Measurements from ENCODE around the gene STK24.

Gene STK24

DNA sequence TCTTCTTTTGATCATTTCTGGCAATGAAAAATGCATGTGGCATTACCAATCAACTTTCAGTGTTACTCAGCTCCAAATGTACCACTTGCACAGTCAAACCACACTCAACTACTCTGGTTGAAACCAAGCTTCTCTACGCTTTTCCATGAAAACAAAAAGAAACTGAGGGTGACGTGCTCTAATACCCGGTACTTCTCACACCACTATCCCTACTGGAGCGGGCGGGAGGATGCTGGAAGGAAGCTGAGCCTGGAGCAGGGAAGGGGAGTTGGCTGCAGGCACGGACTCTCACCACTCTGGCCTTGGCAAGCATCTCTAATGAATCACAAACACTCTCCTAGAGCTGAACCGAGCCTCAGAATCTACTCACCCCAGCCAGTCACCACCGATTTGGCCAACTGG lies 48.2 kb downstream of the STK24 start:
- no peak for DNase-seq

DNA sequence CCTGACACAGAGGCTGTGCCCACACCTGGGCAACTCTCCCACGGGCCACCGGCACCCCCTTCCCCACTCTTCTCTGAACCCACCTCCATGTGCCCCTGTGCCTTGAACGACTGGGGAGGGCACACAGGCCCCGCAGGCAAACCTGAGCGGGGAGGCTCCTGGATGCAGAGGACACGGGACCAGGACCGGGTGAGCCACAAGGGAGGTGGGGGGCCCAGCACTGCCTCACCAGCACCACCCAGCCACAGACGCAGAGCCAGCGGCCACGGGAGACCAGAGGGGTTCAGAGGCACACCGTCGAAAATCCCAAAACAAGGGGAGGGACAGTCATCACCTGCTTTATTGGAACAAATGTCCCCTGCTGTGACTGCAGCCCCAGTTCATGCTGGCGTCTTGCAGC lies 49.4 kb downstream of the STK24 start:
- no peak for DNase-seq

DNA sequence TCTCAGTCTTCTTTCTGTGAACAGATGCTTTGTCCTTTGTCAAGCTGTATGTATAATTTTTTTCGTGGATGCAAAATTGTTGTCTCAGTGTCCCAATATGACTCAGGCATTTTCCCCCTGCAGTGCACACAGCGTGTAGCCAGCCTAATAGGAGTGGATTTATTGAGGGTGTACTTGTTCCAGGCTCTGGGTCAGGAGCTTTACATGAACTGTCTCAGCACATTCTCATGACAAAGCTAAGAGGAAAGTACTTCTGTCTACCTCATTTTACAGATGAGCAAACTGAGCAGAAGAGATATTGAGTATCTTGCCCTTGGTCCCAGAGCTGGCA lies 50.8 kb downstream of the STK24 start:
- no peak for DNase-seq

DNA sequence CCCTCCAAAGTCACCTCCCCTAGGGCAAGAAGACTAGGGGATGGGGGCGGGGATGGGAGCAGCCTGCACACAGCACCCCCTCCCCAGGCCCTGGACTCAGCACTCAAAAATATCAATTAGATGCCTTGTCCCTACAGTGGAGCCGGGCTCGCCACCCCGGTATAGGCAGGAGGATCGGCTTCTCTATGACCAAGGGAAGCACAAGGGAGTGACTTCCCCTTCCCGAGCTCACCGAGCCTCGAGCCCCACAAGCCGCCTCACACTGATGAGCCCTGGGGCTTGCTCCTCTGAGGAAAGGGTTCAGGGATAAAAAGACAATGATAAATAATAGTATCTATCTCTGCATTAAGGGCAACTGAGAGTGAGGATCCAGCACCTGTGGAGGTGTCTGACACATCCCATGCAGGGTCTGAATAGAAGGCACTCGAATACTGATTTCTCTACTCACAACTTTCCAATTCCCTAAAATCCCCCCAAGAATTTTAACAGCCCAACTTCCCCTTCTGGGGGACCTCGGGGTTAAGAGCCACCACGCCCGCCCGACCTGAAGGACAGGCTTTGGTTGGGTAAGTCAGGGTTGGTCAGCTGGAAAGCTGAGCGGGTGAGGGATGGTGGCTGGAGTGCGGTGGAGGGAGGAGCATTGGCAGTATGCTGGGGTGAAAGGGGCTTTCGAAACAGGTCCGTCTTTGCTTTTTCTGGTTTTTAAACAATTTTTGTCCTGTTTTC lies 51.3 kb downstream of the STK24 start:
- DNase-seq, result no peak

DNA sequence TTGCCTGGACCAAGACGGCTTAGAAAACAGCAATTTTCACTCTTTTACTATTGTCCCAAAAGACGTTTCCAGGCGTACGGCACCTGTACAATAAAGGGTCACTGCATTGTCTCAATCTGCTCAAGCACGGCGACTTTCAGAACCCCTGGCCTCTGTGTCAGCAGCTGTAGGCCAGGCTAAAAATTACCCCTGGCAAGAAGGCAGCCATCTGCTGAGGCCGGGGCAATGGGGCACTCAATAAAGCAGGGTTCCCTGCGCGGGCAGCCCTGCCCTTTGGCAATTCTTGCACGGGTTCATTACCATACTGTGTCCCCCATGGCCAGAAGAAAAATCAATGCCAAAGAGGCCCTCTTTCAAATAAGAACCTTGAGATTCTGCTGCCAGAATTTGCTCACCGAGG lies 52.1 kb downstream of the STK24 start:
- no peak for DNase-seq

DNA sequence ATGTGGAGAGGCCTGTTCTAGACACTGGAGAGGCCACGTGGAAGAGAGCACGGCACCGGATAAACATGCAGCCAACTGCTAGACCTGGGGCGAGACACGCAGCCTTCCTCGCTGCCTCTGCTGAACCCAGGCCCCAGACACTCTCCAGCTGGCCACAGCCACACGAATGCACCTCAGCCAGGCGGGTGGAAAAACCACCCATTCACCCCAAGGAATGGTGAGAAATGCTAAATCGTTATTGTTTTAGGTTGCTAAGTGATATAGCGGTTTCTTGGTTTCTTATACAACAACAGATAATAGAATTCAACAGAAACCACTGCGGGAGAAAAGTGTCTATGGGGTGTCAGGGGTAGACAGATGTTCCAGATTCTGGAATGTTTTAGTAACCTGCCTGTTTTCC lies 52.5 kb downstream of the STK24 start:
- no peak for DNase-seq

DNA sequence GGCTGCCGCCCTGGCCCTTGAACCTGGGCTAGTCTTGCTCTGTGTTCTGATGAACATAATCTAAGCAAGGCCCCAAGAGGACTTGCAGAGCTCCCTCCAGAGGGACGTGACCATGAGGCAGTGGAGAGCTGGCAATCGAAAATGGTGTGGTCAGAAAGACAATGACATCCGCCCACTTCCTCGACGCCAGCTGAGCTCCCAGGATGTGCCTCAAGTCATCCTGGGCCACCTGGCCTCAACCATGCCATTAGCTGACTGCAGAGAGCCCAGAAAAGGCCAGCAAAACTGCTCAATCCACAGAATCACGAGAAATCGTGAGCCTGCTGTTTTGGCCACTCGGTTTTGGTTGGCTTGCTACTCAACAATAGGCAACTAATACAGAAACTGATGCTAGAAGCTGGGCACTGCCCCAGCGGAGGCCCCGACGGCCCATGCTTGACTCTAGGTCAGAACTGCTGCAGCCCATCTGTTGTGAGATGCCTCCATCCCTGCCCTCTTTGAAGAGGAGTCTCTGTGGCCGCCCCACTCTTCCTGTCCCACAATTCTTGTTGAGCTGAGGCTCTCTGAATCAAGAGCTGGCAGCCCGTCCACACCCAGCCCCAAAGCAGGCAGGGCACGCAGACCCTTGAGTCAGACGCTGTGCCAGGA lies 53.3 kb downstream of the STK24 start:
- no peak for DNase-seq

DNA sequence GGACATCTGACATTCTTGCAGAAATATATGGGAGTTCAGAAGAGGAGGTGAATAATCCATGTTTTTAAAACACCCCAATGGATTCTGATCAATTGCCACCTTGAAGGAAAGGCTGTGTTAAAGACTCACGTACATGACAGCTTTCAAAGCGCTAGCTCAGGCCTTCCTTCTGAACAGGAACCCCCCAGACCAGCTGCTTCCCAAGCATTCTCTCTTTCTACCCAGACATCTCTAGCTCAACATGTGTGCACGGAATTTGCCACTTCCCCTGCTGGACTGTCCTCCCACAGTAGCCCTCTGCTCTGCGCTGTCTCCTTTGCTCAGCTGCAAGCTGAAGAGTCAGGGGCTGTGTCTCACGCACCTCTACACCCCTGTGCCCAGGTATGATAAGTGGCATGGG lies 54.5 kb downstream of the STK24 start:
- no peak for DNase-seq

DNA sequence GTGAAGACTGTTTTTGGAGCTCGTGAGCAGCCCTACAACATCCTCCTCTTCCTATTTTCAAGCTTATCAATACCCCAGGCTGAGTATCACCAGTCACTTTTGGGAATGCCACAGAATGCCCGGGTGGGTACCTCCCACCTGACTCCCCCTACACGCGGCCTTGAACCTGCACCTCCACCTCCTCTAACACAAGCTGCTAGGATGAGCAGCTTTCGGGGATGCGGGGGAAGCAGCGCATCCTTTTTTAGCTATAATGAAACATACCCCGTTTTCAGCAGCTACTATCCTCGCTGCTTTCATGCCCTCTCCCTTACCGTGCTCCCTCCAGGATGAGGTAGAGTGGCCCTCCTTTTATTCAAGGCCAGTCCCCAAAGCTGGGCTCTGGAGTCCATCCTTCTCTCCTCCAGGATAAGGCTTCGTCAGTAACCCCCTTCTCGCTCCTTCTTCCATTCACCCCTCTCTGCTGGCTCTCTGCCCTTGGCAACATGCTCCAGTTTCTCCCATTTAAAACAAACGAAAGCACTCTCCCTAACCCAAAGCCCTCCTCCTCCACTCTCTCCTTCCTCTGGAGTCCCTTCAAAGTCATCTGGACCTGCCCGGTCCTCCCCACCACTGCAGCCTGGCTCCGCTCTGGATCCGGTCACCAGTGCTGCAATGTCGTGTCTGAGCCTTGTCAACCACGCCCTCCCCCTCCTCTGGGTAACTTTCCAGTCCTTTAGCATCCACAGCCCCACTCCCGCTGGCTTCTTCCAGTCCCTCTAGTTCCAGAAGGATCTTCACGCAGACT lies 55.3 kb downstream of the STK24 start:
- DNase-seq, result no peak

DNA sequence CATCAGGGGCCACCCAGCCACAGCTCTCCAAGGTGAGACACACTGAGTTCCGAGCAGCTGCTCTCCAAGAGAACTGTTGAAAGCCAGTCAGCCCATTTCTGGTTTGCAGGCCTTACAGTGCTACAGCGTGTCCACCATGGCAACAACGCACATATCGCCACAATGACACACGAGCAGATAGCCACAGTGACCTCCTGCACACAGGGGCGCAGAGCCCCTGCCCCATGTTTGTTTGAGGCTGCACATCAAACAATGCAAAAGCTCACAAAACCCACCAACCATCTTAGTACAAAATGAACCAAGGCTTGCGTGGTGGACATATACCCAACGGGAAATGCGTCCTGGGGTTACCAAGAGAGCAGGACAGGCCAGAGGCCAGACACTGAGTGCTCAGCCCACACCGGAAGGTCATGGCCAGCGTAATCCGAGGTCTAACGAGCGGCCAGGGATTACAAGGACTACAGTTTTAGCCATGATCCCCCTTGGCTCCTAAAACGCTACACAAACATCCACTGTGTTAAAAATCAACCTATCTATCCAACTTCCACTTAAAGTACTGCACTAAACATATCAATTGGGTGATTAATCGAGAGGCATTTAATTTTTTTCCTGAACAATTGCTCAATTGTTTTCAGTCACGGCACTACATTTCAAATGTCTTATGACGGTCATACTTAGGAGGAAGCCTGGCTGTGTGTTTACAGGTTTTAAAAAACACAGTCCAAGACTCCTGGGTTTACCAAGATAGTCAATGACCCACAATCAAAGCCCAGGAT lies 56.0 kb downstream of the STK24 start:
- no peak for DNase-seq

DNA sequence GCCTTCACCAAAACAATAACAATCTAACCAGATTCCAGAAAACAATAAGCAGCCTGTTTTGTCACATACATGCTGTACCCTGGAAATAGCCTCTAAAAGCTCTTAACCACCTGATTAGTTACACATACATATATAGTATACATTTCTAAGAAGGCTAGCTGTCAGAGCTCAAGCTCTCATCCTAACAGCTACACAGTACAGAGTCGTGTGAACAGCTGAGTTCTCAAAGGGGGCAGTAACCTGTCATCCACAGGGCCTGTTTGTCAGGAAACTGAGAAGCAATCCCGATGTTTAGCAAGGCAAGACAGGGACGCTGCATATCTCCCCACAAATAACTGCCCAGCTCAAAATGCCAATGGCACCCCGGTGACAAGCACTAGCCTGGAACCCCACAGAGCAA lies 56.9 kb downstream of the STK24 start:
- no peak for DNase-seq

DNA sequence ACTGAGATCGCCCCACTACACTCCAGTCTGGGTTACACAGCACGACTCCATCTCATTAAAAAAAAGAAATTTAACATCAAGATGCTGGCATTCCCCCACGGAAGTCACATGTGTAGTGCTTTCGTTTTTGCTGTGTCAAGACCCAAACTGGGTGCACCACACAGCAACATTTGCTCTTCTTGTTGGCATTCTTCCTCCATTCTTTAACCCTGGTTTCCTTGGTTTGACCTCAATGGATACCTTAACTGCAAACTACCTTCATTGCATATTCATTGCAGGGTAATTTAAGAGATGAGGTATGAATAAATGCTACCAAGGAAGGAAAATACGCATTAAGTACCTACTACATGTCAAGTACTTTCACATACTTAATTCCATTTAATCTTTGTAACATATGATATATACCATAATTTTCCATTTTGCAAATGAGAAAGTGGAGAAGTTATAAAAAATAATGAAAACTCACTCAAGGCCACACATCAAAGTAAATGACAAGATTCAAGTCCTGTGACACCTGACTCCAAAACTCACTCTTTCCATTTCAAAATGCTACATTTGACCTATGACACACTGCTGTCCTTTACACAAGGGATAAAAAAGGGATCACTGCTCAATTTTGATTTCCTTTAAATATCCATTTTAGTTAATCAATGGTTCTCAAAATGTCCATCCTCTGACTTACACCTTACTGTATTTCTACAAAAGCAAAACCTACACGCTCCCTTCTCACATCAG lies 59.2 kb downstream of the STK24 start:
- no peak for DNase-seq

DNA sequence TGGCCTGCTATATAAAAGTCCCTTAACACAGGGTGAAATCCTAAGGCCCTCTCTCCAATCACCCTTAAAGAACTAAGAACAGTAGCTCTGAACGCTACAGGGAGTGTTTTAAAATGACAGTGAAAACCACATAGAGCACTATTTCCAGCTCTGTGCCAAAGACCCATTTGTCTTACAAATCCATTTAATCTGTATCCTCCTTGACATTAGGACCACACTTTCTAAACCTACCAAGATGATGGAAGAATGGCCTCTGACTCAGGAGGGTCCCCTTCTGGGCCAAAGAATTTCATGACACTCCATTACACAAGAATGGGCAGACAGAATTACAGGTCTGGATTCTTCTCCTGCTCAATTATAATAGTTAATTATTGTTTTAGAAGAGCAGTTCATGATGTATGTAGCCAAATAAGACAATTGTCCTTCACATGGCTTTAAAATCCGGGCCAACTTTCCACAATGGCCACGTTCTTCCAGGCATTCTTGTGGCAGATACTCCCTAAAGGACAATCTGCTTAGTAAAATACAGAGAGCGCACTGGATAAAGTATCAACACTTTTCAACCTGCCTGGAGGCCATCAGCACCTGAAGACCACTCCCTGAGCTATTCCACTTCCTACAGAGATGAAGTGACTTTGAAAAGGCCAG lies 61.0 kb downstream of the STK24 start:
- DNase-seq, result no peak

DNA sequence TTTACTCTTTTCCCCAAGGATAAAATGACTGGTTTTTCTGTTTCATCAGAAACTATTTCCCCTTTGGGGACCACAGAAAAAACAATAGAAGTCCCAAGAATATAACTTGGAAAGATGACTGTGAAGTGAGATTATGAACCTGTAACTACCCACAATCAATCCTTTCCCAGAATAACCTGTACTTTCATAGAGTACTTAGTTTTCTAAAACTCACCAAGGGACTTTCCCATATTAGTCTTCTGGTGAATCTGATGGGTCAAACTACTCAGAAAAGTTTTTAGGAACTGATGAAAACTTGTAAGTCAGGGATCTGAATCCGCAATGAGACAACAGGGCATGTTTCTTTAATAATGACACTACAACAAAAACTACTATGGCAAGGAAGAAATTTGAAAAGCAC lies 62.6 kb downstream of the STK24 start:
- DNase-seq, result no peak

DNA sequence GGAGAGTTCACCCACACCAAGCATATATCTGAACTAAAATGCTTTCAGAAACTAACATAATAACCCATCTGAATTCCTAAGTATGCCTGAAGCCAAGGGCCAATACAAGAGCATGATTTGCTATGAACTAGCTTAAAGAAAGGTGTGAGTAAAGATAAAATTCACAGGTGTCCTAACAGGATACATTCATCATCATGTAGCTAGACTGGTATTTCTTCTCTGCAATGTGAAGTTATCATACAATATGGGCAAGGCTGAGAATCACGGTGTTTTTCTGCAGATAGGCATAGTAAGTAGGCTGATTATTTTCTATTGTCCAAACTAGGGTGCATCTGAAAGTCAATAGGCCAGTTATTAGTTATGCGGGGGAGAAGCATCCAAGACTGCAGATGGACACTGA lies 63.1 kb downstream of the STK24 start:
- no peak for DNase-seq

DNA sequence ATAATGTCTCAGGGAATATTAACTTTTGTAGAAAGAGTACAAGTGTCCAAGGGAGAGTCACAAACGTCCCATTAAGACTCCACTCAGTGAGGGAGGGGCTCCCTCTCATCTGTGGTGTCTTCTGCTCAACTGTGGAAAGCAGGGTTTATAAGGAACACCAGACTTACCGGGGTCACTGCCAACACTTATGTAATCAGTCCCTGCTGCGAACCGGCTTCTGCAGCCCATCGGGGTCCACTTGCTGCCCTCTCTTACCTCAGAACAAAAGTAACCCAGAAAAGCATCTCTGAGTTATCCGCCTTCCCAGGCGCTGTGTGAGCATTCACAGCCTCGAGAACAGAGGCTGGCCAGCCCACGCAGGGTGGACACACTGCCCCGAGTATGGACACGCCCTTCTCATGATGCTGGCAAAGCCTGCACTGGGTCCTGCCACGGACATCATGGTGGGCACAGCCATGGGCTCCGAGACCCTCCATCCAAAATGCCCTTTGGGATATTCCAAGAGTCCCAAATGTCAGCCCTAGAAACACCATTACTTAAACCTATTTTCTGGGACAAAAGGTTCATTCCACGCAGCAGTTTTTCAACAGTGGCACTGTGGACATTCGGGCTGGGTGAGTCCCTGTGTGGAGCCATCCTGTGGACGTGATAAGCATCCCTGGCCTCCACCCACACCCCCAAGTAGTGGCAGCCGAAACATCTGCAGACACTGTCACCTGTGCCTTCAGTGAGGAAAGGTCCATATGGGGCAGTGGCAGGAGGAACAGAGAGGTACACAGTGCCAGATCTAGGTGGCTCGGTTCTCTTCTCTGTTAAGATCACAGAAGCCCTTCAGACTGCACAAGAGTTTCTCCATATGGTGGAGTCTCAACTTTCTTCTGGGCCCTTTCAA lies 63.9 kb downstream of the STK24 start:
- DNase-seq, result no peak

DNA sequence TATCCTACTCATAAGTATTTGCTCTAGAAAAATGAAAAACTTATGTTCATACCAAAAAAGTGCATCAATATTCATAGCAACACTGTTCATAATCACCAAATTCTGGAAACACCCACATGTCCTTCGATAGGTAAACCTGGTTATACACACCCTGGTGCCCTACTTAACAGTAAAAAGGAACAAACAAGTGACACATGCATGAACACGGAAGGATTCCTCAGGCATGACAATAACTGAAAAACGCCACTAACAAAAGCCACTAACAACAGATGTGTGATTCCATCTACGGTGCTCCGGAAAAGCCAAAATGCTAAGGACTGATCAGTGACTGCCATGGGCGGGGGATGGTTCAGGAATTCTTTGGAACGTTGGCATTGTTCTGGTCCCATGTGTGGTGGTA lies 65.5 kb downstream of the STK24 start:
- DNase-seq, result no peak

DNA sequence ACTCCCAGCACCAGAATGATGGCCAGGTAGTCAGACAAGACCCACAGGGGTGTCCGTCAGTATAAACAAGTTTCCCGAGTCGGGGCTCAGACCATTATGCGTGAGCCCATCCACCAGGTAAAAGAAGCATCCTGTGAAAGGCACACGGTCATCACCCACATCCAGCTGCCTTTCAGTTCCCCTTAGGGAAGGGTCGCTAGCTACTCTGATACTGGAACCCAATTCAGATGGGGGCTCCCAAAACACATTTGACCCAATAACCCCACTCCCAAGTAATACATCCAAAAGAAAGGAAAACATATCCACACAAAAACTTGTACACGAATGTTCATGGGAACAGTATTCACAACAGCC lies 66.8 kb downstream of the STK24 start:
- DNase-seq, result no peak

DNA sequence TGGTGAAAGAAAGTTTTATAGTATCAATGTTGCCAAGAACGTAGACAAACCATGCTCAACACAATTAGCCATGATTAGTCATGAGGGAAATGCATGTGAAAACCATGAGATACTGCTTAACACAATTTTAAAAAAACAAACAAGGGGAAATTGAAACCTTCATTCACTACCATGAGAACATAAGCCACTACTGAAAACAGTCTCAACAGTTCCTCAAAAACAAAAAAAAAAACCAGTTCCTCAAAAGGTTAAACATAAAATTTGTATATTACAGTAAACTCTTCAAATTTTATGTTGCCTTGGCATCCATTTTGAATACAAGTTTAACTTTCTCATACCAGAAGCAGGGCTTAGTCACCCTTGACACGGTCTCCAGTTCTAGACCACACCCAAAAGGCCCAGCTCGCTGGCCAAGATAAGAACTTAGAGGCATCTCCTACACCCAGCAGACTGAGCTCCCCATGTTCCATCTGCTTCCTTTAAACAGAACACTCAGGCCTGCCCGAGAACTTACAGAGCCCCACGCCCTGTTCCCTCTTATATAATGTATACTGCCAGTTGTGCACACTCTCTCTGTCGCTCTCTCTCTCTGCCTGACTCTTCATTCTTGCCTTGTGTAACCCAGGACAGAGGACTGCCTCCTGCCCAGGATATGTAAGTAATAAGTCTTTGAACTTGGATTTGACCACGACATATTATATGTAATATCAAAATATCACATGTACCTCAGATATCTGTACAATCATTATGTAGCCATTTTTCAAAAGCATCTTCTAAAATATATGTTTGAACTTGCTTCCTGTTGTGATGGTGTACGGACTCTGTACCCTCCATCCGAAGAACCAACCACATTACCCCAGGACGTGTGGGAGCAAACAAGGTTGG lies 67.4 kb downstream of the STK24 start:
- peak; percentile 76 for DNase-seq

DNA sequence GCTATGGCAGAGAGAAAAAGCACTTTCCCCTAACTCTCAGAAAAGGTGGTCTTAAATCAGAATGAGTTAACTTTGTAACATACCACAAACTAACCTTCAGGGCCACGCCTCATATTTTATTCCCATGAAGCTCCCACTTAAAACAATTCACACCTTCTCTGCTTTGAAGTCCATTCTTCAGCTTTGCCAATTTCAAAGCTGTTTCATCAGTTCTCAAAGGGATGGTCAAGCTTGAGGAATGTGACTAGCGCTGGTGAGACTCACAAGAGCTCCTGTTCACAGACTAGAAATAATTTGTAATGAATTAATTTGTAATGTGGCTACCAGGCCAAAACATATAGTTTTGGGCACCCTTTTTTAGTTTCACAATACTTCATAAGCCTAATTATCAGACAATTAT lies 68.2 kb downstream of the STK24 start:
- DNase-seq, result peak; percentile 90
